ENCODE measurements around the gene FAM83E.
"Not testable (repeated sequence)": the region's sequence is repeated elsewhere in the genome, so short reads cannot be mapped to it uniquely, and the experiment has no call there.

The FAM83E gene

DNA sequence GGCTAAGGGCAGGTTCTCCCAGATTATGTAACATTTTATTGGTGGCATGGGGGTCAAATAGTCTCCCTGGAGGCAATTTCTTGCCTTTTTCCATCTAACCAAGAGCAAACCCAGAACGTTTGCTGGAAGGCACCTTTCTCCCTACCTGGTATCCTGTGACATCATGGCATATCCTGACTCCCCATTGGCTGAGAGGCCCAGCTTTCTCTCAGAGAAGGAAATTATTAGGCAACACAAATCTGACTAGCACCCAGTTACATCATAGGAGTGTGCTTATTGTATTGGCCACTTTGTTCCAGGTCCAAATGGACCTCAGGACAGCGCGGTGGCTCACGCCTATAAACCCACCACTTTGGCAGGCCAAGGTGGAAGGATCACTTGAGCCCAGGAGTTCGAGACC lies 44.9 kb upstream of the FAM83E start:
- ChIA-PET POLR2A (no interaction called here), CTCF (interaction anchor here (1.5 kb wide), 1 partner anchor 15 kb away, joined by 6 read pairs; no protein-coding TSS in a partner anchor)
- H3K4me3 ChIP-seq (ENCODE audit: low read depth, low read length) = no peak overlapping the region
- no peak for DNase-seq (ENCODE audit: low read depth, low spot score)
- TF ChIP-seq, protein P1, sequence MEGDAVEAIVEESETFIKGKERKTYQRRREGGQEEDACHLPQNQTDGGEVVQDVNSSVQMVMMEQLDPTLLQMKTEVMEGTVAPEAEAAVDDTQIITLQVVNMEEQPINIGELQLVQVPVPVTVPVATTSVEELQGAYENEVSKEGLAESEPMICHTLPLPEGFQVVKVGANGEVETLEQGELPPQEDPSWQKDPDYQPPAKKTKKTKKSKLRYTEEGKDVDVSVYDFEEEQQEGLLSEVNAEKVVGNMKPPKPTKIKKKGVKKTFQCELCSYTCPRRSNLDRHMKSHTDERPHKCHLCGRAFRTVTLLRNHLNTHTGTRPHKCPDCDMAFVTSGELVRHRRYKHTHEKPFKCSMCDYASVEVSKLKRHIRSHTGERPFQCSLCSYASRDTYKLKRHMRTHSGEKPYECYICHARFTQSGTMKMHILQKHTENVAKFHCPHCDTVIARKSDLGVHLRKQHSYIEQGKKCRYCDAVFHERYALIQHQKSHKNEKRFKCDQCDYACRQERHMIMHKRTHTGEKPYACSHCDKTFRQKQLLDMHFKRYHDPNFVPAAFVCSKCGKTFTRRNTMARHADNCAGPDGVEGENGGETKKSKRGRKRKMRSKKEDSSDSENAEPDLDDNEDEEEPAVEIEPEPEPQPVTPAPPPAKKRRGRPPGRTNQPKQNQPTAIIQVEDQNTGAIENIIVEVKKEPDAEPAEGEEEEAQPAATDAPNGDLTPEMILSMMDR (IDR thresholded peaks at IDR 0.05; ENCODE audit: insufficient read depth, low read length, missing control alignments) = no peak

DNA sequence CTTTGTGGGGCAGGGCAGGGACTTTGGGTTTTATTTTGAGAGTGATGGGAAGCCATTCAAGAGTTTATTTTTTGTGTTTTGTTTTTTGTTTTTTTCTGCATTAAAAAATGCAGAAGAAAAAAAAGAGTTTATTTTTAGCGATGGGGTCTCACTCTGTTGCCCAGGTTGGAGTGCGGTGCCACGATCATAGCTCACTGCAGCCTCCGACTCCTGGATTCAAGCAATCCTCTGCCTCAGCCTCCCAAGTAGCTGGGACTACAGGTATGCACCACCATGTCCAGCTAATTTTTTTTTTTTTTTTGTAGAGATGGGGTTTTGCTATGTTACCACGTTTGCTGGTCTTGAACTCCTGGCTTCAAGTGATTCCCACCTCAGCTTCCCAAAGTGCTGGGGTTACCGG lies 43.6 kb upstream of the FAM83E start:
- POLR2A ChIA-PET = no interaction called here
- DNase-seq (ENCODE audit: low read depth, low spot score) = no peak
- TF ChIP-seq, protein P1 (IDR thresholded peaks at IDR 0.05; ENCODE audit: insufficient read depth, low read length, missing control alignments) = no peak
- CTCF ChIA-PET = interaction anchor here (1.1 to 1.7 kb wide), 2 partner anchors 17 to 184 kb away, joined by 3 to 10 read pairs; no protein-coding TSS in a partner anchor
- no peak overlapping the region for H3K4me3 ChIP-seq (ENCODE audit: low read depth, low read length)

- DNase-seq (ENCODE audit: low read depth, low spot score); POLR2A ChIA-PET; H3K4me3 ChIP-seq (ENCODE audit: low read depth, low read length): not testable (repeated sequence)
- CTCF ChIA-PET = interaction anchor here (1.1 to 2.7 kb wide), 3 partner anchors 12 to 185 kb away, joined by 3 to 21 read pairs (median 10); partner anchors contain the start of gene CA11
These were observed 43.0 kb upstream of the FAM83E start for GRCh38 chr19:48657828-48658227.

GRCh38 chr19:48656840-48657474 lies 42.1 kb upstream of the FAM83E start:
- ChIA-PET CTCF (interaction anchor here (1.7 to 2.7 kb wide), 3 partner anchors 11 to 19 kb away, joined by 9 to 21 read pairs (median 10); partner anchors contain the start of gene CA11), POLR2A (no interaction called here)
- DNase-seq (ENCODE audit: low read depth, low spot score) = peak; percentile 74
- H3K4me3 ChIP-seq (ENCODE audit: low read depth, low read length) = no peak overlapping the region
- TF ChIP-seq, protein P1 (IDR thresholded peaks at IDR 0.05; ENCODE audit: insufficient read depth, low read length, missing control alignments) = no peak

DNA sequence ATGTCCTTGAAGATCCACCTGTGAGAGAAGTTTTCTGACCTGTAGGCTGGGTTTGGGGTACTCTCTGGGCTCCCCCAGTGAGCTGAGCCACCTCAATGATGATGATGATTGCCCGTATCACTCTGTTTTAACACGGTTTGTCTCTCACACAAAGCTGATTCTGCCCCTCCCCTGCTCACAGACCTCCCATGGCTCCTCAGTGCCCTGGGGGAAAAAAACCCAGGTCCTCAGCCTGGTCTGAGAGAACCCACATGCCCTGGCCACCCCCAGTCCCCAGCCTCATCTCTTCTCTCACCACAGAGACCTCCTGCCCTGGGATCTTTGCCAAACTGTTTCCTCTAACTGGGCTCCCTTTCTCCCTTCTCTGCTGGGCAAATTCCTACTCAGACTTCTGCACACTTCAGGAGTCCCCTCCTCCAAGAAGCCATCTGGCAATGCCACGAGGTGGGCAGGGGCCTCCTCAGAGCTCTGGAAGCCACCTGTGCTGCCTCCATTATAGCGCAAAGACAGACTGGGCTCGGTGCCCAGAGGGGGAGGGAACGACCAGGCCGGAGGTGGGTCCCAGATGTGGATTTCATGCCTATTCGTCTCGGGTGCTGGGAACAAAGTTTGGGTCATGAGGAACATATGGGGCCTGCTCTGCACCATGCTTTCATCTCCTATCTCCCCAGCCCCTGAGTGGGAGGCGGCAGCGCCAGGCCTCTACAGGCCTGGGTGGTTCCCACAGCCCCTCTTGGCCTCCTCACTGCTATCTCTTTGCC lies 39.6 kb upstream of the FAM83E start:
- TF ChIP-seq, protein P1 (IDR thresholded peaks at IDR 0.05; ENCODE audit: insufficient read depth, low read length, missing control alignments) = no peak
- CTCF ChIA-PET = interaction anchor here (1.5 to 2.0 kb wide), 2 partner anchors 9 to 21 kb away, joined by 5 to 9 read pairs; no protein-coding TSS in a partner anchor
- no peak overlapping the region for H3K4me3 ChIP-seq (ENCODE audit: low read depth, low read length)
- DNase-seq (ENCODE audit: low read depth, low spot score) = no peak
- POLR2A ChIA-PET = no interaction called here

DNA sequence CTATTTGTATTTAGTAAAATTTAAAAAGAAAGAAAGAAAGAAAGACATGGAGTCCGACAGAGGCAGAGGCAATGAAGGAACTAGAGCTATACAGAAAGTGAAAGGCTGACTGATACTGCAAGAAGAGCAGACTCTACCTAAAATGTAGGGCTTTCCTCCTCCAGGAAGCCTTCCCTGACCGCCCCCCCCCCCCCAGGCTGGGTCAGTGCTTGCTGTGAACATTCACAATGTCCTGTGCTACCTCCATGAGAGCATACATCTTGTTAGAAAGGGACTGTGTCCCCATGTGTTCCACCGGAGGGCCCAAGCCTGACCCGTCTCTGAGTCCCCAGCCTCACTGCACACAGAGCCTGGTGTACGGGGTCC lies 36.8 kb upstream of the FAM83E start:
- DNase-seq (ENCODE audit: low read depth, low spot score) = no peak
- H3K4me3 ChIP-seq (ENCODE audit: low read depth, low read length) = no peak overlapping the region
- TF ChIP-seq, protein P1 (IDR thresholded peaks at IDR 0.05; ENCODE audit: insufficient read depth, low read length, missing control alignments) = no peak
- CTCF ChIA-PET = interaction anchor here (0.7 to 2.1 kb wide), 2 partner anchors 24 to 26 kb away, joined by 3 to 7 read pairs; no protein-coding TSS in a partner anchor
- POLR2A ChIA-PET = interaction anchor here (0.6 kb wide), 1 partner anchor 227 kb away, joined by 4 read pairs; no protein-coding TSS in a partner anchor

All from AG04449 (cell line).